Keratinocyte (primary cell): ENCODE results near the gene ABHD16A. TPM values are rescaled to one million over a fixed set of nuclear protein-coding genes. Genes with fewer than 3 reads are reported as not detected.

Experiments
- DNase-seq: peaks from one replicate; pipeline ENCODE4 v3.0.0-alpha.2; 2011; ENCODE audit warnings: low read depth, missing footprints, low spot score
- FAIRE-seq: peaks from 2 replicates; lab custom pipeline; 2011; peaks lifted over from hg19 to GRCh38; lab: Jason Lieb, UNC
- H2AFZ ChIP-seq: 2 replicates; pipeline ENCODE4 v1.6.0; 2012; ENCODE audit warnings: low read length, control low read depth, inconsistent platforms; ENCODE audit not compliant: control insufficient read depth
- H3K27ac ChIP-seq: 2 replicates; pipeline ENCODE4 v1.5.1; 2011; ENCODE audit warnings: low read length; ENCODE audit not compliant: control insufficient read depth, insufficient read depth
- H3K27me3 ChIP-seq: 3 replicates; pipeline ENCODE4 v1.6.0; 2011; ENCODE audit warnings: low read length; ENCODE audit not compliant: control insufficient read depth, insufficient read depth; ENCODE audit errors: extremely low read depth
- H3K36me3 ChIP-seq, 2 experiments: 2 replicates in 1 of 2; 3 replicates in 1 of 2; pipeline ENCODE4 v1.5.1; 2011; ENCODE audit warnings: low read length in 2 of 2, mild to moderate bottlenecking in 1 of 2; ENCODE audit not compliant: control insufficient read depth in 2 of 2, insufficient read depth in 2 of 2; ENCODE audit errors: extremely low read depth in 1 of 2
- H3K4me1 ChIP-seq: 3 replicates; pipeline ENCODE4 v1.5.1; 2011; ENCODE audit warnings: low read length; ENCODE audit not compliant: control insufficient read depth, insufficient read depth; ENCODE audit errors: extremely low read depth
- H3K4me2 ChIP-seq: 3 replicates; pipeline ENCODE4 v1.6.0; 2011; ENCODE audit warnings: low read depth, low read length; ENCODE audit not compliant: control insufficient read depth, insufficient read depth; ENCODE audit errors: extremely low read depth
- H3K4me3 ChIP-seq, 3 experiments: fragments of 200-600 bp in 1 of 3; sonication (generic) in 1 of 3; 2 replicates in 2 of 3; 3 replicates in 1 of 3; pipeline ENCODE4 v1.5.1; 2011 to 2016; ENCODE audit warnings: low read length in 3 of 3, mild to moderate bottlenecking in 3 of 3, control low read depth in 2 of 3, inconsistent platforms in 1 of 3, low read depth in 1 of 3, mixed read lengths in 1 of 3, mixed run types in 1 of 3, moderate library complexity in 1 of 3; ENCODE audit not compliant: control insufficient read depth in 2 of 3, insufficient read depth in 2 of 3; ENCODE audit errors: extremely low read depth in 1 of 3
- H3K79me2 ChIP-seq: 2 replicates; pipeline ENCODE4 v1.6.0; 2012; ENCODE audit warnings: low read length; ENCODE audit not compliant: control insufficient read depth, insufficient read depth
- H3K9ac ChIP-seq: 3 replicates; pipeline ENCODE4 v1.6.0; 2011; ENCODE audit warnings: low read length; ENCODE audit not compliant: control insufficient read depth, insufficient read depth; ENCODE audit errors: extremely low read depth
- H3K9me1 ChIP-seq: 3 replicates; pipeline ENCODE4 v1.6.0; 2011; ENCODE audit warnings: low read length; ENCODE audit not compliant: control insufficient read depth, insufficient read depth; ENCODE audit errors: extremely low read depth
- H3K9me3 ChIP-seq: 2 replicates; pipeline ENCODE4 v1.5.1; 2012; ENCODE audit warnings: low read depth, low read length; ENCODE audit not compliant: control insufficient read depth
- H4K20me1 ChIP-seq: 3 replicates; pipeline ENCODE4 v1.6.0; 2011; ENCODE audit warnings: low read length; ENCODE audit not compliant: control insufficient read depth, insufficient read depth; ENCODE audit errors: extremely low read depth
- CTCF ChIP-seq, 3 experiments: IDR thresholded peaks in 1 of 3; conservative IDR thresholded peaks in 1 of 3; optimal IDR thresholded peaks in 1 of 3; 2 replicates in 2 of 3; 3 replicates in 1 of 3; pipeline versions ENCODE3 to v1.5.1; 2011; ENCODE audit warnings: low read length in 3 of 3, mild to moderate bottlenecking in 3 of 3, moderate library complexity in 2 of 3, control low read depth in 1 of 3, inconsistent platforms in 1 of 3; ENCODE audit not compliant: insufficient read depth in 2 of 3; ENCODE audit errors: extremely low read depth in 1 of 3
- EZH2 ChIP-seq: IDR thresholded peaks from one replicate; pipeline ENCODE4 v1.6.1; 2012; ENCODE audit warnings: inconsistent platforms, mild to moderate bottlenecking, low read length, moderate library complexity
- dilution Hi-C: fragments of 300-500 bp; cut with MboI; formaldehyde crosslinking; loops from one replicate; pipeline ENCODE4 v1.7.0; 2020; ENCODE audit warnings: low sequenced_read_pairs; ENCODE audit not compliant: extremely low pct_ligation_motif_present
- polyA plus RNA-seq, 5 experiments: library from polyadenylated mRNA; depleted of rRNA in 3 of 5; stranded (reverse) in 3 of 5; stranded (forward) in 1 of 5; unstranded in 1 of 5; fragments of >200 nt; gene quantifications; 1 replicate in 1 of 5; 2 replicates in 3 of 5; 3 replicates in 1 of 5; pipeline versions ENCODE4 v1.2.1 to v1.2.3, GENCODE V29; 2011 to 2012; ENCODE audit warnings: missing spikeins in 2 of 5, low read depth in 1 of 5, low replicate concordance in 1 of 5

Gene ABHD16A
- polyA plus RNA-seq, 1 donor (not counting 4 experiments of a cell fraction or from before 2014, with no cell fraction given): 21.8 TPM

GRCh38 chr6:31660381-31661261 is 42.5 kb downstream of the ABHD16A start, which contains the start of gene C6orf47:
Gene C6orf47, minus strand, starts transcription at chr6:31660778. Its CDS starts 831 bp downstream, at chr6:31659947.
- no peaks in the 10 kb centered on the region for H3K9me1 ChIP-seq
- TF ChIP-seq EZH2 (no peak), CTCF (optimal IDR thresholded peaks at IDR 0.05 in 1 of 3, IDR thresholded peaks at IDR 0.05 in 1 of 3, conservative IDR thresholded peaks at IDR 0.05 in 1 of 3; ENCODE audit: extremely low read depth in 1 of 3, insufficient read depth in 2 of 3, low read length in 3 of 3) (no peak)
- H3K9me3 ChIP-seq: no peaks in the 10 kb centered on the region
- H3K79me2 ChIP-seq: peaks cover 31% of the 10 kb centered on the region
- peak within 1 kb of the TSS; percentile 46 to 97 (median 89) for H3K4me3 ChIP-seq
- peak within 1 kb of the TSS; percentile 96 for H3K4me2 ChIP-seq
- no peak for FAIRE-seq
- H3K9ac ChIP-seq: peak within 1 kb of the TSS; percentile 75
- dilution Hi-C loops: no loop called here
- peaks cover 8 to 10% of the 10 kb centered on the region in 2 experiments for H3K36me3 ChIP-seq
- H3K4me1 ChIP-seq: peaks cover 42% of the 10 kb centered on the region
- H3K27ac ChIP-seq: peak within 1 kb of the TSS; percentile 77
- no peaks in the 10 kb centered on the region for H4K20me1 ChIP-seq
- peak within 1 kb of the TSS; percentile 28 for H2AFZ ChIP-seq
- no peak for DNase-seq
- no peaks in the 10 kb centered on the region for H3K27me3 ChIP-seq

- DNase-seq: no peak
- H2AFZ ChIP-seq: peak overlapping the region; percentile 22
- TF ChIP-seq CTCF (optimal IDR thresholded peaks at IDR 0.05 in 1 of 3, IDR thresholded peaks at IDR 0.05 in 1 of 3, conservative IDR thresholded peaks at IDR 0.05 in 1 of 3; ENCODE audit: extremely low read depth in 1 of 3, insufficient read depth in 2 of 3, low read length in 3 of 3) (no peak), EZH2 (no peak)
- H3K36me3 ChIP-seq: peaks cover 8 to 10% of the 10 kb centered on the region in 2 experiments
- H3K4me3 ChIP-seq: peak overlapping the region; percentile 46 to 97 (median 89)
- no peak for FAIRE-seq
- no peaks in the 10 kb centered on the region for H3K9me3 ChIP-seq
- H4K20me1 ChIP-seq: no peaks in the 10 kb centered on the region
- peaks cover 31% of the 10 kb centered on the region for H3K79me2 ChIP-seq
- peak overlapping the region; percentile 75 for H3K9ac ChIP-seq
- dilution Hi-C loops: no loop called here
- H3K9me1 ChIP-seq: no peaks in the 10 kb centered on the region
- H3K27me3 ChIP-seq: no peaks in the 10 kb centered on the region
- H3K4me1 ChIP-seq: peaks cover 42% of the 10 kb centered on the region
- H3K4me2 ChIP-seq: peak overlapping the region; percentile 96
- peak overlapping the region; percentile 77 for H3K27ac ChIP-seq
Measured at GRCh38 chr6:31659649-31660380, 43.3 kb downstream of the ABHD16A start.
